Right lobe of liver (tissue), 6 donors: Measurements from ENCODE around the gene FUT6. TPM values are rescaled to one million over a fixed set of nuclear protein-coding genes. Genes with fewer than 3 reads are reported as not detected.
"Not testable (repeated sequence)": the region's sequence is repeated elsewhere in the genome, so short reads cannot be mapped to it uniquely, and the experiment has no call there.

Experiments used
- ATAC-seq, 4 donors: fragments of 200-7000 bp; cut with Tn5 transposase; one replicate each; pipeline ENCODE4 v1.9.1; 2020; ENCODE audit warnings: mild to moderate bottlenecking in 4 of 4, moderate library complexity in 4 of 4
- DNase-seq, 3 donors: peaks; one replicate each; pipeline ENCODE4 v3.0.0-alpha.2; 2020
- H3K27ac ChIP-seq, 3 donors: fragments of 200-600 bp; one replicate each; pipeline ENCODE4 v1.8.0; 2022
- H3K27me3 ChIP-seq, 2 donors: fragments of 200-600 bp; one replicate each; pipeline ENCODE4 v1.8.0; 2022
- H3K36me3 ChIP-seq, 4 donors: fragments of 200-600 bp; sonication (generic) in 1 of 4; one replicate each; pipeline versions ENCODE4 v1.5.1 to v1.8.0; 2017 to 2022; ENCODE audit warnings: control low read depth in 1 of 4
- H3K4me1 ChIP-seq, 4 donors: fragments of 200-600 bp; sonication (generic) in 1 of 4; one replicate each; pipeline versions ENCODE4 v1.5.1 to v1.8.0; 2017 to 2022; ENCODE audit warnings: control low read depth in 1 of 4
- H3K4me3 ChIP-seq, 3 donors: fragments of 200-600 bp; one replicate each; pipeline ENCODE4 v1.8.0; 2022
- H3K9me3 ChIP-seq, 4 donors: fragments of 200-600 bp; sonication (generic) in 1 of 4; one replicate each; pipeline versions ENCODE4 v1.5.1 to v1.8.0; 2017 to 2022; ENCODE audit warnings: control low read depth in 1 of 4
- POLR2A ChIP-seq: fragments of 450-650 bp; IDR thresholded peaks from one replicate; pipeline ENCODE4 v1.6.1; 2017; ENCODE audit warnings: antibody characterized with exemption, mild to moderate bottlenecking
- WGBS: methylation state at CpG from one replicate; pipeline ENCODE4 v1.1.6; 2018; ENCODE audit warnings: low coverage, low lambda C conversion rate; ENCODE audit not compliant: insufficient coverage; ENCODE audit errors: missing lambda C conversion rate; 5-methylcytosine and 5-hydroxymethylcytosine counted together
- intact Hi-C, 2 donors: fragments of 100-400 bp; cut with DNase I; formaldehyde crosslinking; loops; one replicate each; pipeline versions ENCODE4 v1.11.2 to v1.14.1; 2022
- total RNA-seq, 6 experiments: library from RNA; depleted of rRNA in 2 of 6; stranded (reverse); fragments of >200 nt in 2 of 6; fragmentation: NEBNext Ultra II Directional in 3 of 6; extraction: Animal tissue kit (Norgen Biotek cat#: 25700) in 3 of 6; gene quantifications; one replicate each; pipeline versions ENCODE4 v1.1.0 to v1.2.4, GENCODE V29; 2016 to 2023
- TF ChIP-seq, protein P1 (sequence below), 4 donors: fragments of 200-600 bp in 3 of 4; fragments of 450-650 bp in 1 of 4; IDR thresholded peaks; one replicate each; pipeline versions ENCODE4 v1.5.1 to v1.8.0; 2016 to 2022; ENCODE audit warnings: antibody characterized with exemption in 4 of 4, mild to moderate bottlenecking in 2 of 4
- donor health status: DM: no; HTN: yes; CAD: no.
- donor health status: DM: no; HTN: no; CAD: no.
- donor health status: DM: no; HTN: no; CAD: no.
- donor health status: DM: no; HTN: yes; CAD: no.
- donor health status: DM: no; HTN: yes; CAD: no.

Gene FUT6
- total RNA-seq, 6 experiments from 2014 or later, result 2.3 to 28.1 (median 9.7) TPM

DNA sequence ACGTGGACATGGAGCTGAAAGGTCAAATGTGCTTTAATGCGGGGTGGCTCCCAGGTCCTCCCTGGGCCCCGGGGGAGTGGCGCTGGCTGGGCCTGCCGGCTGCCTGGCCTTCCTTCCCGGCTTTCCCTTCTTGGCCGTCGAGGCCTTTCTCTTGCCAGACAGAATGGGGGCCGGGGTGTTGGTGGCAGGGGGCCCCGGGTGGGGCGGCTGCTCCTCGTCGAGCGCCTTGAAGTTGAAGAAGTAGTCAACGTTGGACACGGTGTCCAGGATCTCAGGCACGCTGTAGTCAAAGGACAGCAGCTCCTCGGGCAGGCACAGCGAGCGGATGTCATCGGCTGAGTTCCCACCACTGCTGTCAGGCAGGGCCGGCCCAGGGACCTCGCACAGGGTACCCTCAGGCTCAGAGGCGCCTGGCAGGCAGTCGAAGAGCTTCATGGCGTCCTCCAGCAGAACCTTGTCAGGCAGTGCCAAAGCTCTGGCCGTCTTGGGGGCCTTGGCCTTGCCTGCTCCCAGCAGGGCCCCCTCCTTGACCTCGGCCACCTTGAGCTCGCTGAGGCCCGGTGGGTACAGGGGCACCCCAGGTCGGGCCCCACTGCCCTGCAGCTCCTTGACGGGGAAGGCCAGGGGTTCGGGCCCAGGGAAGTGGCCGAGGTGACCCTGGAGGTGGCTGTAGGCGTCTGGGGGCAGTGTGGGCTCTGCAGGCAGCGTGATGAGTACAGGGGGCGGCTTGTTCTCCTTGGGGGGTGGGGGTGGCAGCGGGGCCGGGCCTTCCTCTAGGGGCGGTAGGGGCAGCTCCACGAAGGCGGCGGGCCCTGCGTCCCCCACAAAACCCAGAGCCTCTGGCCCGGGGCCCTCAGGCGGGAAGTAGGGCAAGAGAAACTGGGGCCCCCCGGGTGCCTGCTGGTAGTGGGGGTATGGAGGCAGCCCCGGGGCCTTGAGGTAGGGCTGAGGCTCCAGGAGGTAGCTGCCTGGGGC, 56.3 kb downstream of the FUT6 start:
- H3K36me3 ChIP-seq, result peaks cover 0 to 33% (median 22%) of the 10 kb centered on the region in 4 donors
- H3K4me1 ChIP-seq, result no peaks in the 10 kb centered on the region
- intact Hi-C loops, result no loop called here
- ATAC-seq (peak in 1 of 4 donors; percentile 6), DNase-seq (no peak)
- TF ChIP-seq, protein P1, sequence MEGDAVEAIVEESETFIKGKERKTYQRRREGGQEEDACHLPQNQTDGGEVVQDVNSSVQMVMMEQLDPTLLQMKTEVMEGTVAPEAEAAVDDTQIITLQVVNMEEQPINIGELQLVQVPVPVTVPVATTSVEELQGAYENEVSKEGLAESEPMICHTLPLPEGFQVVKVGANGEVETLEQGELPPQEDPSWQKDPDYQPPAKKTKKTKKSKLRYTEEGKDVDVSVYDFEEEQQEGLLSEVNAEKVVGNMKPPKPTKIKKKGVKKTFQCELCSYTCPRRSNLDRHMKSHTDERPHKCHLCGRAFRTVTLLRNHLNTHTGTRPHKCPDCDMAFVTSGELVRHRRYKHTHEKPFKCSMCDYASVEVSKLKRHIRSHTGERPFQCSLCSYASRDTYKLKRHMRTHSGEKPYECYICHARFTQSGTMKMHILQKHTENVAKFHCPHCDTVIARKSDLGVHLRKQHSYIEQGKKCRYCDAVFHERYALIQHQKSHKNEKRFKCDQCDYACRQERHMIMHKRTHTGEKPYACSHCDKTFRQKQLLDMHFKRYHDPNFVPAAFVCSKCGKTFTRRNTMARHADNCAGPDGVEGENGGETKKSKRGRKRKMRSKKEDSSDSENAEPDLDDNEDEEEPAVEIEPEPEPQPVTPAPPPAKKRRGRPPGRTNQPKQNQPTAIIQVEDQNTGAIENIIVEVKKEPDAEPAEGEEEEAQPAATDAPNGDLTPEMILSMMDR (IDR thresholded peaks at IDR 0.05), result no peak
- no peak for TF ChIP-seq POLR2A
- no peaks in the 10 kb centered on the region for H3K27me3 ChIP-seq
- no peaks in the 10 kb centered on the region for H3K9me3 ChIP-seq
- H3K27ac ChIP-seq, result no peak overlapping the region
- WGBS, result 82% methylated on average over 2 of the region's 48 CpGs
- no peak overlapping the region for H3K4me3 ChIP-seq

DNA sequence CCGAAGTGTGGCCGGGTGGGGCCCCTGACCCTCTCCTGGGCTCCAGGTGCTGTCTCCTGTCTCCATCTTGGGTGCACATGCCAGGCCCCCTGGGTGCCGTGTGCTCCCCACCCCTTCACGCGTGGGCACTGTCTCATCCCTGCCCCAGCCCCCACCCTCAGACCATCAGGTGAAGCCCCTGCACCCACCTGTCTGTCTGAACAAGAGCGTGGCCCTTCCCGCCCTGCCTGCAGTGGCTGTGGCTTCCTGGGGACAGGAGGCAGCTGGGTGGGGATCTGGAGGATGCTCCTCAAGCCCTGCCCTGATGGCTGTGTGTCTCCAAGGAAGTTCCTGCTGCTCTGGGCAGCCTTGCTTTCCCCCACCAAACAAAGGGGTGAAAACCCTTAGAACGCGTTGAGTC, 57.2 kb downstream of the FUT6 start:
- Histone ChIP-seq H3K4me3 (no peak overlapping the region), H3K9me3 (no peaks in the 10 kb centered on the region), H3K4me1 (no peaks in the 10 kb centered on the region), H3K27me3 (no peaks in the 10 kb centered on the region), H3K36me3 (peaks cover 0 to 24% (median 16%) of the 10 kb centered on the region in 4 donors), H3K27ac (no peak overlapping the region)
- DNase-seq, result no peak
- ATAC-seq, result peak in 1 of 4 donors; percentile 12
- intact Hi-C loops, result no loop called here
- WGBS, result no CpG with 5 or more reads among the region's 9 CpGs
- TF ChIP-seq, protein P1 (IDR thresholded peaks at IDR 0.05), result no peak
- TF ChIP-seq POLR2A, result no peak

DNA sequence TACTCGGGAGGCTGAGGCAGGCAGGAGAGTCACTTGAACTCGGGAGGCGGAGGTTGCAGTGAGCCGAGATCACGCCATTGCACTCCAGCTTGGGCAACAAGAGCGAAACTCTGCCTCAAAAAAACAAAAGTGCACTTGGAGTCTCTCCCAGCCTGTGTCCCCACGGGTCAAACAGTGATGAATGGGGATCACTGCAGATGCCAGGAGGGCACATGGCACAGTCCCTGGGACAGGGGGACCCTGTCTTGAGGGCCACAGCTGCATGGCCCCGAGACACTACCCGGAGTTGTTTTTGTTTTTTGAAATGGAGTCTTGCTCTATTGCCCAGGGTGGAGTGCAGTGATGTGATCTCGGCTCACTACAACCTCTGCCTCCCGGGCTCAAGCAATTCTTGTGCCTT, 58.6 kb downstream of the FUT6 start:
- H3K4me1 ChIP-seq, H3K4me3 ChIP-seq, H3K27me3 ChIP-seq, H3K27ac ChIP-seq, DNase-seq, ATAC-seq, intact Hi-C loops, H3K9me3 ChIP-seq: not testable (repeated sequence)
- H3K36me3 ChIP-seq, result peaks cover 0 to 11% (median 5%) of the 10 kb centered on the region in 4 donors
- no CpG with 5 or more reads among the region's 11 CpGs for whole genome bisulfite sequencing

Other genes starting within 250 kb of the FUT6 start
- 10 to 100 TPM; 16.9 to 48.9 (median 41.7) TPM for gene SAFB2, start 216.9 kb downstream of the FUT6 start, total RNA-seq
- 10 to 100 TPM; 31.2 to 45.7 (median 32.8) TPM for gene SAFB, start 216.6 kb downstream of the FUT6 start, total RNA-seq
- gene MICOS13, start 159.2 kb downstream of the FUT6 start, total RNA-seq, result 10 to 100 TPM; 24.2 to 54.3 (median 33.7) TPM
- 10 to 100 TPM in 1 of 6 experiments, 1 to 10 TPM in 5; 1.6 to 10.3 (median 4.0) TPM for gene HSD11B1L, start 158.7 kb downstream of the FUT6 start, total RNA-seq
- 100 to 1,000 TPM; 232 to 283 (median 251) TPM for gene RPL36, start 149.4 kb downstream of the FUT6 start, total RNA-seq
- 100 to 1,000 TPM in 2 of 6 experiments, 10 to 100 TPM in 4; 54.5 to 123 (median 66.8) TPM for gene LONP1, start 119.6 kb downstream of the FUT6 start, total RNA-seq
- not detected for gene CATSPERD, start 119.1 kb downstream of the FUT6 start, total RNA-seq
- gene PRR22, start 55.0 kb downstream of the FUT6 start, total RNA-seq, result 1 to 10 TPM; 1.7 to 3.3 (median 2.1) TPM
- 10 to 100 TPM; 14.7 to 28.6 (median 20.5) TPM for gene DUS3L, start 48.5 kb downstream of the FUT6 start, total RNA-seq
- gene NRTN, start 34.6 kb downstream of the FUT6 start, total RNA-seq, result 10 to 100 TPM in 3 of 6 experiments, 1 to 10 TPM in 3; 4.7 to 11.6 (median 9.8) TPM
- gene FUT3, start 11.7 kb upstream of the FUT6 start, total RNA-seq, result 1 to 10 TPM in 1 of 6 experiments, under 1 TPM in 5; 0.19 to 1.4 (median 0.33) TPM
- gene FUT5, start 30.8 kb upstream of the FUT6 start, total RNA-seq, result under 1 TPM in 4 of 6 experiments, not detected in 2; 0.13 to 0.97 (median 0.39) TPM
- gene NDUFA11, start 64.1 kb upstream of the FUT6 start, total RNA-seq, result 100 to 1,000 TPM; 108 to 161 (median 157) TPM
- gene VMAC, start 65.2 kb upstream of the FUT6 start, total RNA-seq, result 1 to 10 TPM; 1.7 to 3.9 (median 2.8) TPM
- gene CAPS, start 74.6 kb upstream of the FUT6 start, total RNA-seq, result 1 to 10 TPM; 1.1 to 7.9 (median 5.0) TPM
- gene RANBP3, start 138.4 kb upstream of the FUT6 start, total RNA-seq, result 10 to 100 TPM; 21.7 to 49.5 (median 24.5) TPM